GM21737 (cell line): ENCODE results near the gene ABCA7.

ENCODE experiments used
- ATAC-seq: cut with Tn5 transposase; IDR thresholded peaks from one replicate; pipeline ENCODE4 v1.9.1; 2021; ENCODE audit warnings: mild to moderate bottlenecking, moderate library complexity; ENCODE audit not compliant: unreplicated experiment

The ABCA7 gene

DNA sequence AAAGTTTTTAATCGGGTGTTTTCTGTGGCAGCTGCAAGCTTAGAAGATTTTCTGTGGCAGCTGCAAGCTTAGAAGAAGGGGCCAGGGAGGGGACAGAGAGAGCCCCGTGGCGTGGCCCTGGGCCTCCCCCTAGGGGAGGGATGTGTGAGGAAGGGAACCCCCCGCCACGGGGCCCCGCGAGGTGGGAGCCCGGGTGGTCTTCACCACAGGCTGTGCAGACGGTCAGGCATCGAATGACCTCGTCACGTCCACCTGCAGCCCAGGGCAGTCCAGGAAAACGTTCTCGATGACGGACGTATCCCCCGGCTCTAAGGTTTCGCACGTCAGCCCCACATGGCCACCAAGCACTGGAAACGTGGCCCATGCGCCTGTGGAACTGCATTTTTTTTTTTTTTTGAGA is 46.7 kb downstream of the ABCA7 start:
- no peak for ATAC-seq

DNA sequence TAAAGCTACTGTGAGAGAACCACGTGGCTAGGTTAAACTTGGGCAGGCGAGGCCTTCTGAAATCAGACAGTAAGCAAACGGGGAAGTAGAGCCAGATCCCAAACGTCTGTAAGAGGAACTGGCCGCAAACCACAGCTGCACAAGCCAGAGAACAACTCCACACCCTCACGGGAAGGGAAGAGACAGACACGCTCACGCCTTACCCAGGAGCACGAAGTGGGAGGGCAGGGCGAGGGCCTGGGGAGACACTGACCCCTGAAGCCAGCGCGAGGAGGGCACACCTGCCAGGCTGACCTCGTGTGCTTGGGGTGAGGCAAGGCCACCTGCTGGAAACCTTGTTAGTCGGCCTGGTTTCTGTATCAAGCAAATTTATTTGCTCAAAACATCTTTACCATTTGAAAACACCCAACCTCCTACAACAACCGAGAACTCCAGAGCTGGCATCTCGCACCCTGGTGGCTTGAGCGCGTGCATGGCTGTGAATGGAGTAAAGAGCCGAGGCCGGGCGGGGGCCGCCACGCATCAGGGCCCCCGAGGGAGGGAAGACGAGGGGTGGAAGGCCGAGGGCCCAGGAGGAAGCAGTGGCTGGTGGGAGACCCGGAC is 48.0 kb downstream of the ABCA7 start:
- ATAC-seq, result no peak

DNA sequence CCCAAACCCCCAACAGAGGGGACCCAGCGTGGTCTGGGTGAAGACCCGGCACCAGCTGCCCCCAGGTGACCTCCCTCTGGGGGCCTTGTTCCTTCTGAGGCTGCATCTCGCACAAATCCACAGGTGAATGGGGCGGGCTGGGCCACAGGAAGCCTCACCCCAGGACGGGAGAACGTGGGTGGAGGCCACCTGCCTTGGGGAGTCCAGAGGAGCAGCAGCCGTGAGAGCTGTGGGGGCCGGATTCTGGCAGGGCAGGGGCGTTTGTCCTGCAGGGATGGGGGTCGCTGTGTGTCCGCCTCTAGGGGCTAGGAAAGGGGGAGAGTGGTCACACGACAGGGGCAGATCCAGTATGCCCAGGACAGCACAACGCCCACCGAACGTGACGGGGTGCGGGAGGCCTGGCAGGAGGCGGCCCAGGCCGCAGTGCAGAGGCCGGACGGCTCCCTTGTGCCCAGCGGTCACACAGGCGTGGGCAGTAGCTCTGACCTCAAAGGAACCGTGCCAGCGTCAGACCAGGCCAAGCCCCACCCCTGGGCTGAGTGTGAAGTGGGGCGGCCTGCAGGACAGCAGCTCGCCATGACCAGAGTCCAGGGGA is 48.6 kb downstream of the ABCA7 start:
- ATAC-seq, result no peak

DNA sequence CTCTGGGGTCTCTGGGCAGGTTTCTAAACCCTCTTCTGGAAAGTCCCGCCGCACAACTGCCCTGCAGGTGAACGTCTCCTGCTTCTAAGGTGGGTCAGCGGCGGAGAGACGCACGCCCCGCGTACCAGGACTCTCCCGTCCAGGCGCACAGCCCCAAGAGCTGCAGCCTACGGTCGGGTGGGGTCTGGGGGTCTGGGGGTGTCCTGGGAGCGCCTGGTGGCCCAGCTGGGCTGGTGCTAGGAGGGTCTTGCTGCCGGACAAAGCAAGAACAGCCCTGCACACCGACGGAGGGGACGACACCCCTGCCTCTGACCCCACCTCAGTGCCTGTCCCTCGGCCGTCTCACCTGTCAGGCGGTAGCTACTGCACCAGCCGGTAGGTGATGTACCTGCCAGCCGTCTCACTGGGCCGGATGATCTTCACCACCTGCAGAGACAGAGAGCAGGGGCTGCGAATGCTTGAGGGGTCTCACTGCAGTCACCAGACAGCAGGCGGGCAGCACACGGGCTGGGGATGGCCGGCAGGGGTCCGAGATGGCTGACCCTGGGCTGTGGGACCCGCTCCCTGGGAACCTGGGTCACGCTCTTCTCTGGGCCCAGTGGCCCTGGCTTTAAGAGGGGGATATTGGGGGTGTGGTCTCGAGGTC is 49.3 kb downstream of the ABCA7 start:
- no peak for ATAC-seq

DNA sequence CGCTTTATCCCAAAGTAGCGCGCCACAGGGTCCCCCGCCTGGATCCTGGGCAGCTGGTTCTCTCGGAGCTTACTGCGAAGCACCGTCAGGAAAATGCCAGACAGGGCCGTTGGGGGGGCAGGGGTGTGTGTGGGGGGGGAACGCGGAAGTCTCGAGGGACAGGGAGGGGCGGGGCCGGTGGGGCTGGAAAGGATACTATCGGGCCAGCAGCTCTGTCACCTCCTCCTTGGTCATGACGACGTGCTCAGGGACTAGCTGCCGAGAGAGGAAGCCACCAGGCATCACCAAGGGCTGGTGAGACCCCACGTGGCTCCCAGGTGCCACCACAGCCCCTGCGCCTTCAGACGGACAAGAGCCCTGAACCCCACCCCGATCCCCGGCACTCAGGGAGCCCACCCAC is 50.0 kb downstream of the ABCA7 start:
- ATAC-seq, result no peak

DNA sequence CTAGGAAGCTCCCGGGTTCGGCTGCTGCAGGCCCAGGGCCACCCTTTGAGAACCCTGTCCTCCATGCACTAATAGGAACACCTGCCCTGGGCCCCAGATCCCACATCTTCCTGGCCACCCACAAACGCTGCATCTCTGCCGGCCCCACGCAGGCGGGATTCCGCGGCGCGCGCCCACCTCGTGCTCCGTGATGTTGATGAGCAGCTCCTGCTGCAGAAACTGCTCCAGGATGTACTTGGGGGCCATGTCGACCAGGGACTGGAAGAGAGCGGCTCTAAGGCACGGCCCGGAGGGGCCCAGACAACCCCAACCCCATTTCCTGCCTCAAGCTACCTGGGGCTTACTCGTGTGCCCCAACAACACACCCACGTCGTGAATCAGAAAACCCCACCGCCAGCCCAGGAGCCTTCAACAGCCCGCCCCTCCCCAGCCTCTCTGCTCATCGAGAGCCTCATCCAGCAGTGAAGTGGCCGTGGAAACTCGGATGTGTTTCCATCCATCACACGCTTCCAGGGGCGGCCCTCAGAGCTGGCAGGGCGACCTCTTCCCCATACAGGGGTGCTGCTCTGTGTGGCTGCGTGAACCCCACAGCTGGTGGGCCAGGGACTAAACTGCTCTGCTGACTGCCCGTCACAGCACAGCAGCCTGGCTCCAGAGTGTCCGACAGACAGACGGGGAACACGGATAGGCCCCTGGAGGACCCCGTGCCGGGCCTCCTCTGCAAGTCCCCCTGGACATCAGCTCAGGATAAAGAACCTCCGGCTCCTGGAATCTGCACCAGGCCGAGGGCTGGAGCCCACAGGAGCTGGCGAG is 51.0 kb downstream of the ABCA7 start:
- no peak for ATAC-seq

DNA sequence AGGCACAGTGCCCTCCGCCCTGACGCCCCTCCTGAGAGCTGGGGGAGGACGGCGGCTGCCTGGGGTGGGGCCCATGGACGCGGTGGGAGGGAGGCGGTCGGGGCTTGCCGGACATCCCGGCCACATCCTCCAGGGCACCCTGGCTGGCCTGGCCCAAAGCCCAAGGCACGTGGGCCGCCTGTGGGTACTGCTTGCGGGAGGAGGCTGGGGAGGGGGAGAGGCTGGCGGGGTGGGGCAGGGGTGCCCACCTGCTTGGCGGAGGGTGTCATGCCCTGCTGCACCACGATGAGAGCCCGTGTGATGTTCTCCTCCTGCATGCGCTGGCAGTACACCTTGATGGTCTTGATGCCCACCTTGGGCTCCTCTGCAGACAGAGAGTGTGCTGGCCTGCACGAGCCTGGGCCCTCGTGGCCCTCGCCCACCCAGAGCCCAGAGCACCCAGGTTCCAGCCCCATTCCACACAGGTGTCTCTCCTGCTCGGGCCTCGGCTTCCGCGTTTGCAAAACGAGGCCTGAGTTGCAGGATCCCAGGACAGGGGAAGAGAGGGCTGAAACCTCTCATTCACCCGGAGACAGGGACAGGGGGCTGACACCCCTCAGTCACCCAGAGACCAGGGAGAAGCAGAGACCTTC is 51.8 kb downstream of the ABCA7 start:
- ATAC-seq, result no peak

DNA sequence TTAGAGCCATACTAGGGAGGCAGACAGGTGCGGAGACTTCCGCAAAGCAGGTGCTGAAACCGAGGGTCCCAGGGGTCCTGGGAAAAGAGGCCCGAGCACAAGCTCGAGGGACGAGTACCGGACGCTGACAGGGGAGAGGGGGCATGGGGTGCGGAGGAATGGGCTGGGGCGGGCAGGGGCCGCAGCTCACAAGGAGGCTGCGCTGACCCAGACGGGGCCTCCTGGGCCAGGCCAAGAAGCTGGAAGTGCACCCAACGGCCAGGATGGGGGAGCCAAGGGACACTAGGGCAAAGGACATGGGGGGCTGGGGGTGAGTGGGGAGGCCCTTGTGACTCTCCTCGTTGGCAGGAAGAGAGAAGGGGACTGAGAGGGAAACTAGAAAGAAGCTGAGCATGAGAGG is 53.4 kb downstream of the ABCA7 start:
- ATAC-seq, result no peak

DNA sequence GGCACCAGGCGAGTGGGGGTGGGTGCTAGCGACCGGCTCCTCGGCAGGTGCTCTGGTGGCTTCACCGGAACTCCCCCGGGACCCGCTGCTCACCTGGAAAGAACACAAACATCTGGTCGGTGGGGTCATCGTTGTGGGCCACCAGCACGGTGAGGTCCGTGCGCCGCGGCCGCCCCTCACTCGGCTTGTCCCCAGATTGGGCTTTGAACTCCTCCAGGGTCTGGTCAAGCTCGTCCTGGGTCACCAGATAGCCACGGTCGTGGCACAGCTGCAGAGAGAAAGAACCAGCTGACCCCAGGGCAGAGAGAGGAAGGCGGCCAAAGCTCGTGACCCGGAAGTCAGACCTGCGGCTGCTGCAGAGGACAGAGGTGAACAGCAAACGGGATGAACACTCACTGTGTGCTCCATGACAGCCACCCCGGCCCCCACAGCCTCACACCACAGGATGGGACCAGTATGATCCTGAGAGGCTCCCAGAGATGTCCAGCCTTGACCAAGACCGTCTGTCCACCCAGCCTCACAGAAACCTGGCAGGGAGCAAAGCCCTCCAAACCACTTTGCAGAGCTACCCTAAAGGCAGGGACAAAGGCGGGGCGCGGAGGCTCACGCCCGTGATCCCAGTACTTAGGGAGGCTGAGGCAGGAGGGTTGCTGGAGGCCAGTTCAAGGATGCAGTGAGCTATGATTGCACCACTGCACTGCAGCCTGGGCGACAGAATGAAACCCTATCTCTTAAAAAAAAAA is 54.1 kb downstream of the ABCA7 start:
- no peak for ATAC-seq

DNA sequence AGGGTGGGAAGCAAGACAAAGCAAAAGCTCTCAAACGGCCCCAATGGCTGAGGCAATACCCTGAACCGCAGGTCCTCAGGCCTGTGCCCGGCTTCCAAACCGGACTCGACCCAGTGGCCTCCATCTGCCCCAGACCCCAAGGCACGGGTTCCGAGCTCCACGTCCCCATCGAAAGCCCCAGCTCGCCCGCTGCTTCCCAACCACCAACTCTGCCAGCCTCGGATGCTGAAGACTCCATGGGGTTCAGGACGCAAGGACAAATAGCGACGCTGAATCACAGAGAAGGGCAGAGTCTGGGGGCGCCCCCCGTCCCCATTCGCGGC is 54.7 kb downstream of the ABCA7 start:
- ATAC-seq, result no peak

DNA sequence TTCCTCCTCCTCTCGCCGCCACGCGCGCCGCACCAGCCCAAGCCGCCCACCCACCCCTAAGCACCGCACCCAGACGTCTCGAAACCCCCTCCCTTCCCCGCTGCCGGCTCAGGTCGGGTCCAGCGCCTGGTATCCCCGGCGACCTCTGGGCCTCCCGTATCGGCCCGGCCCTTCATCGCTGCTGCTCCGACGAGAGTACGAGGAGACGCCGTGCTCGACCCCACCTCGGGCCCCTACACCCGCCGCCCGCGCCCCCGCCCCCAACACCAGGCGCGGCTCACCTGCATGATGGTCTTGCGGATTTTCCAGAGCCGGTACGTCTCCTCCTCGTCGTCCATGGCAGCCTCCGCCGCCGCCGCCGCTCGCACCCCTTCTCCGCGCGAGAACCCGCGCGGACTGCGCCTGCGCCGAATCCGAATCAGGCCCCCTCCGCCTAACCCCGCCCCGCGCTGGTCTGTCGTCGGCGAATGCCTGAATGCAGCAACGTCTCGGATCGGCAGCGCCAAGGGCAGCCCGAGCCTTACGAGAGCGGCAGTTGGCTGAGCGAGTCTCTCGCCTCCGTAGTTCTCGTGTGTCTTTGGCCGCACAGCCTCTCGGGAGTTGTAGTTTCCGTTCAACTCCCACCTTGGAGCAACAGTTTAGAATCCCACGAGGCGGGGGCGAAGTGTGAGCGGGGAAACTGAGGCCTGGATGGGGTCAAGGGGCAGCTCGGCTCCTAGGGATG is 55.2 kb downstream of the ABCA7 start, which contains the start of gene POLR2E:
POLR2E (minus strand) TSS at position 398 of the 724 bp plus-strand sequence; CDS start at position 338, 60 bp downstream.
- ATAC-seq, result peak; percentile 78

DNA sequence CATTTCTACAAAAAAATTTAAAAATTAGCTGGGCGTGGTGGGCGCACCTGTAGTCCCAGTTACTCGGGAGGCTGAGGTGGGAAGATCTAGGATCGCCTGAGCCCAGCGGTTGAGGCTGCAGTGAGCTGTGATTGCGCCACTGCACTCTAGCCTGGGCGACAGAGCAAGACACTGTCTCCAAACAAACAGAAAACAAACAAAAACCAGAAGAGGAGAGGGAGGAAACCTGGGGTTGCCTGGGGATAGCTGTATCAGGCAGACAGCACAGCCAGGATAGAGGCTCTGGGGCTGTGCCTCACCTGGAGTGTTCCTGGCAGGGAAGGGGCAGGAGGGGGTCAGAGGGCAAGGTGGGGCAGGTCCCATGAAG is 57.9 kb downstream of the ABCA7 start:
- ATAC-seq, result no peak

DNA sequence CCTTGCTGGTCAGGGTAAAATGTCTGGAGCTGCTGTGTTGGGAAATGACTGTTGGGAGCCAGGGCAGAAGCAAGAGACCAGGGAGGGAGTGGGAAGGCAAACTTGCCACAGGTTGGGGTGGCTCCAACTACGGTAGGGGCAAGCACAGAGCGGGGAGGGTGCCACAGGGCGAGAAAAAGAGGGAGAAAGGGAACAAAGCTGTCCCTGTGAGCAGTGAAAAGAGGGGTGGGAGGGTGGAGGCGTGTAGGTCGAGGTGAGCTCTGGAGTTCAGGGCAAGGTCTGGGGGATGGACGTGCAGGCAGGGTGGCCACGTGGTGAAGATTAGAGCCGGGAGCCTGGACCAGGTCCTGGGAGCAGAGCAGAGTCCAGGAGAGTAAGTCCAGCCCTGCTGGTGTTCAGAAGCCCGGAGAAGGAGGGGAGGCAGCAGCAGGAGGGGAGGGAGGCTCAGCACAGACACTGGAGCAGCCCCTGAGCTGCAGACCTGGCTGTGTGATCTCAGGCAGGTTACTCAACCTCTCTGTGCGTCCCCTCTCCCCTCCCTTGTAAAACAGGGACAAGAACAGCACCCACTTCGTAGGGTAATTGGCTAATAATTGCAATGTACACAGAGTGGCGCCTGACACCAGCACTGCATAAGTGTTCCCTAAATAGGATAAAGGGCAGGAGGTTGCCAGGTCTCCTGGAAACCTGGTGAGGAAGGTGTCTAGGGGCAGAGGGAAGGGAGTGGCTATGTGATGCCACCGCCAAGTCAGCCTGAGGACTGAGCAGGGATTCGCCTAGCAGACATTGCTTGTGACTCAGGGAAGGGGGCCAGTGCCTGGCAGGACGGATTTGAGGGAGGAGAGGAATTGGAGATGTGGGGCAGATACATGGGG is 58.5 kb downstream of the ABCA7 start:
- no peak for ATAC-seq

DNA sequence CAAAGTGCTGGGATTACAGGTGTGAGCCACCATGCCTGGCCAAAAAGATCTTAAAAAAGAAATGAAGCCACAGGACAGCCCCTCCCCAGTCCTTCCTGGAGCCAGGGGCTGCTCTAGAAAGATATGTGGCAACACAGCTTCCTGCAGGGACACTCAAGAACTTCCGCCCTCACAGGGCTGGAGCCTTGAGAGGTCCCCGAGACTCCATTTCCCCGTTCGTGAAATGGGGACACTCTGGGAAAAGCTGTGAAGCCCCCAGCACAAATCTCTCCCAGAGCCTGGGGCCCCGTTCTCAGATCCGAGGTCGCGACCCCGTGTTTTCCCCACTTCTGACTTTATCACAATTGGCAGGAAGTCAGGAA is 61.4 kb downstream of the ABCA7 start:
- ATAC-seq, result no peak

DNA sequence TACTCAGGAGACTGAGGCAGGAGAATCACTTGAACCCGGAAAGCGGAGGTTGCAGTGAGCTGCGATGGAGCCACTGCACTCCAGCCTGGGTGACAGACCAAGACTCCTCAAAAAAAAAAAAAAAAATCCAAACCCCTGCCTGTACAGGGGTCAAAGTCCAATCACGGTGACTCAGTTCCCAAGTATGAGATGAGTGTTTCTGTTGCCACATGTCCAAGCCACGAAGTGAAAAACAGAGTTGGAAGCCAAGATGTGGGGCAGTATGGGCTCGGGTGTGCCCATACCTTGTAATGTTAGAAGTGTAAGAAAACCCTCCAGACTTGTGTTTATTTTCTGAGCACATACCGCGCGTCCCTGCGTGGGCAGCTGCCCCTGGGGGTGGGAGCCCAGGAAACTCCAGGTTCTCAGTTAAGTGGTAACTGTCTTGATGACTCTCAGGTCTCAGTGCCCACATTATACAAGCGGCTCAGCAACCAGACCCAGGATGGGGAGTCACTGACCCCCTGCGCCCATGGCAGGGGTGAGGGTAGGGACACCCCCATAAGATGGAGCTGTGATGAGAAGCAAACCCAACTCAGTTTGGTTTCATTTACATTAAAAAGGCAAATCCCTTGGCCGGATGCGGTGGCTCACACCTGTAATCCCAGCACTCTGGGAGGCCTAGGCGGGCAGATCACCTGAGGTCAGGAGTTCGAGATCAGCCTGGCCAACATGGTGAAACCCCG is 62.7 kb downstream of the ABCA7 start:
- ATAC-seq, result no peak

DNA sequence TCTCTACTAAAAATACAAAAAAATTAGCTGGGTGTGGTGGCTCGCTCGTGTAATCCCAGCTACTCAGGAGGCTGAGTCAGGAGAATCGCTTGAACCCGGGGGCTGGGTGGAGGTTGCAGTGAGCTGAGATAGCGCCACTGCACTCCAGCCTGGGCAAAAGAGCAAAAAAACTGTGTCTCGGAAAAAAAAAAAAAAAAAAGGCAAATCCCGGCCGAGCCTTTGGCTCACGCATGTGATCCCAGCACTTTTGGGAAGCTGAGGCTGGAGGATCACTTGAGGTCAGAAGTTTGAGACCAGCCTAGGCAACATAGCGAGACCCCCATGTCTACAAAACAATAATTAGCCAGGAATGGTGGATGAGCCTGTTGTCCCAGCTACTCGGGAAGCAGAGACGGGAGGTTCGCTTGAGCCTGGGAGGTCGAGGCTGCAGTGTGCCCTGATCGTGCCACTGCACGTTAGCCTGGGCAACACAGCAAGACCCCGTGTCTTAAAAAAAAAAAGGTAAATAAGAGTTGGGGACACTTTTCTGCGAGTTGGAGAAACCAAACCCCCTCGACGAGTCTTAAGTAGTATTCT is 63.3 kb downstream of the ABCA7 start:
- no peak for ATAC-seq

DNA sequence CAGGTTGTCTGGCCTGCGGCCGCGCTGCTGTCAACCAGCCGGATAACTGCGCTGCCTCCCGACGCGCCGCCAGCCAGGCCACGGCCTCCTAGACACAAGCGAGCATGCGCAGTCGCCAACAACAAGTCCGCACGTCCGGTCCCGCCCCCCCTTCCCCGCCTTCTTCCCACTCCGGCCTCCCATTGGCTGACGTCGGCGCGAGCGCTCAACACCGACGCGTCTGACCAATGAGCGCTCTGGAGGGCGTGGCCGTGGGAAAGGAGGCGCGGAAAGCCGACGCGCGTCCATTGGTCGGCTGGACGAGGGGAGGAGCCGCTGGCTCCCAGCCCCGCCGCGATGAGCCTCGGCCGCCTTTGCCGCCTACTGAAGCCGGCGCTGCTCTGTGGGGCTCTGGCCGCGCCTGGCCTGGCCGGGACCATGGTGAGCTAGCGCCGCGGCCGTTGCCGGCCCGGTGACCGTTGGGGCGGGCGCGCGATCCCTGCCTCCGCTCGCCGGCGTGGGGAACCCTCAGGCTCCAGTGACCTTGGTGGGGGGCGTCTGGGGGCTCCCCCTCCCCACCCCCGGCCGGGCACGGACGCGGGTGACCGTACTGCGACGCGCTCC is 63.9 kb downstream of the ABCA7 start, which contains the start of gene GPX4:
GPX4 (plus strand) TSS at position 287 of the 603 bp plus-strand sequence; CDS start at position 337, 50 bp downstream.
- peak; percentile 54 for ATAC-seq
